Hypothalamus (tissue), 51 donors: ENCODE measurements around the gene DENND11.

Experiments
- DNase-seq, 51 donors: peaks; one replicate each; lab custom pipeline; 2025; lab: John Stamatoyannopoulos, UW

DENND11 gene

GRCh38 chr7:141702047-141702567, at the start of gene DENND11:
Gene DENND11, minus strand, starts transcription at chr7:141702166. Its CDS starts 13 bp downstream, at chr7:141702153.
- peak in 27 of 51 donors; percentile 5 to 71 (median 42) for DNase-seq

GRCh38 chr7:141748396-141748795, 46.4 kb upstream of the DENND11 start:
- no peak for DNase-seq

- DNase-seq, result no peak
Measured at GRCh38 chr7:141744131-141744530, 42.2 kb upstream of the DENND11 start.

GRCh38 chr7:141742229-141742628, 40.3 kb upstream of the DENND11 start:
- no peak for DNase-seq

GRCh38 chr7:141739250-141739649, 37.3 kb upstream of the DENND11 start:
- DNase-seq, result no peak

- DNase-seq, result no peak
Measured at GRCh38 chr7:141738592-141739013, 36.6 kb upstream of the DENND11 start.

- DNase-seq, result peak; percentile 45 to 95 (median 84)
Measured at GRCh38 chr7:141737836-141738591, 36.0 kb upstream of the DENND11 start, which contains the start of gene SSBP1. Gene SSBP1, plus strand, starts transcription at chr7:141738358. Its CDS starts 809 bp downstream, at chr7:141739167.

- DNase-seq, result no peak
Measured at GRCh38 chr7:141737118-141737835, 35.3 kb upstream of the DENND11 start.

GRCh38 chr7:141731476-141732149, 29.6 kb upstream of the DENND11 start:
- DNase-seq, result peak in 7 of 51 donors; percentile 2 to 65 (median 8)

GRCh38 chr7:141729020-141729419, 27.1 kb upstream of the DENND11 start:
- no peak for DNase-seq

- DNase-seq, result no peak
Measured at GRCh38 chr7:141722529-141722928, 20.6 kb upstream of the DENND11 start.

- no peak for DNase-seq
Measured at GRCh38 chr7:141717450-141717849, 15.5 kb upstream of the DENND11 start.

- DNase-seq, result no peak
Measured at GRCh38 chr7:141715794-141716689, 14.1 kb upstream of the DENND11 start.

GRCh38 chr7:141715018-141715417, 13.1 kb upstream of the DENND11 start:
- no peak for DNase-seq

- no peak for DNase-seq
Measured at GRCh38 chr7:141714571-141714970, 12.6 kb upstream of the DENND11 start.

- DNase-seq, result no peak
Measured at GRCh38 chr7:141713890-141714289, 11.9 kb upstream of the DENND11 start.

GRCh38 chr7:141712603-141713255, 10.8 kb upstream of the DENND11 start:
- no peak for DNase-seq

GRCh38 chr7:141710301-141710700, 8.3 kb upstream of the DENND11 start:
- DNase-seq, result no peak

GRCh38 chr7:141709749-141710148, 7.8 kb upstream of the DENND11 start:
- DNase-seq, result no peak
